HepG2 (cell line): ENCODE measurements around the gene TNFAIP1. TPM values are rescaled to one million over a fixed set of nuclear protein-coding genes. Genes with fewer than 3 reads are reported as not detected.

Experiments used
- ARNT ChIP-seq: fragments of 450-650 bp; IDR thresholded peaks from 2 replicates; pipeline ENCODE4 v1.6.1; 2017
- DDIT3 ChIP-seq: sonication (generic); formaldehyde crosslinking; IDR thresholded peaks from 2 replicates; pipeline ENCODE4 v1.4.0; 2020; ENCODE audit warnings: mild to moderate bottlenecking, missing genetic modification reagents
- ESRRA ChIP-seq: sonication (generic); formaldehyde crosslinking; IDR thresholded peaks from 2 replicates; pipeline ENCODE4 v1.5.1; 2020; ENCODE audit warnings: mild to moderate bottlenecking, low read depth, missing genetic modification reagents
- HNF4A ChIP-seq: sonication (generic); formaldehyde crosslinking; IDR thresholded peaks from 2 replicates; pipeline ENCODE4 v1.4.0; 2020; ENCODE audit warnings: missing genetic modification reagents
- HNF4G ChIP-seq, 2 experiments: sonication (generic) in 1 of 2; formaldehyde crosslinking in 1 of 2; IDR thresholded peaks; 2 replicates each; pipeline versions ENCODE4 v1.4.0 to v1.6.1; 2011 to 2020; ENCODE audit warnings: borderline replicate concordance in 2 of 2, low read depth in 2 of 2, mild to moderate bottlenecking in 2 of 2, low read length in 1 of 2, missing genetic modification reagents in 1 of 2, moderate library complexity in 1 of 2
- KLF15 ChIP-seq: sonication (generic); formaldehyde crosslinking; IDR thresholded peaks from 2 replicates; pipeline ENCODE4 v1.8.1; 2023; ENCODE audit warnings: borderline replicate concordance, mild to moderate bottlenecking, inconsistent platforms, missing genetic modification reagents, mixed read lengths
- MXD3 ChIP-seq: IDR thresholded peaks from 2 replicates; pipeline ENCODE4 v1.6.1; 2016; ENCODE audit warnings: mild to moderate bottlenecking, missing biosample characterization, missing genetic modification reagents
- MYNN ChIP-seq: sonication (generic); formaldehyde crosslinking; IDR thresholded peaks from 2 replicates; pipeline ENCODE4 v1.4.0; 2020; ENCODE audit warnings: mild to moderate bottlenecking, low read depth, missing genetic modification reagents
- NCOA2 ChIP-seq: sonication (generic); formaldehyde crosslinking; IDR thresholded peaks from 2 replicates; pipeline ENCODE4 v1.8.0; 2022; ENCODE audit warnings: inconsistent platforms
- NFRKB ChIP-seq: fragments of 450-650 bp; IDR thresholded peaks from 2 replicates; pipeline ENCODE4 v1.6.1; 2017
- NRL ChIP-seq: sonication (generic); formaldehyde crosslinking; IDR thresholded peaks from 2 replicates; pipeline ENCODE4 v1.5.0; 2020; ENCODE audit warnings: missing genetic modification reagents, mild to moderate bottlenecking, moderate library complexity, borderline replicate concordance
- PHF5A ChIP-seq: IDR thresholded peaks from one replicate; pipeline ENCODE4 v1.6.1; 2018; ENCODE audit warnings: low read depth, missing genetic modification reagents; ENCODE audit not compliant: unreplicated experiment
- PHF8 ChIP-seq: sonication (generic); formaldehyde crosslinking; IDR thresholded peaks from 2 replicates; pipeline ENCODE4 v1.5.0; 2020; ENCODE audit warnings: missing genetic modification reagents
- POGK ChIP-seq: sonication (generic); formaldehyde crosslinking; conservative IDR thresholded peaks from 2 replicates; pipeline ENCODE4 v1.8.0; 2022; ENCODE audit warnings: mild to moderate bottlenecking, moderate library complexity, missing genetic modification reagents
- ZBTB2 ChIP-seq: sonication (generic); formaldehyde crosslinking; IDR thresholded peaks from 2 replicates; pipeline ENCODE4 v1.8.0; 2022; ENCODE audit warnings: low read depth, missing genetic modification reagents
- ZBTB34 ChIP-seq: sonication (generic); formaldehyde crosslinking; IDR thresholded peaks from 2 replicates; pipeline ENCODE4 v1.8.0; 2022; ENCODE audit warnings: mild to moderate bottlenecking, missing genetic modification reagents
- ZBTB8A ChIP-seq: sonication (generic); formaldehyde crosslinking; IDR thresholded peaks from 2 replicates; pipeline ENCODE4 v1.4.0; 2020; ENCODE audit warnings: mild to moderate bottlenecking, low read depth, missing genetic modification reagents, borderline replicate concordance
- ZNF138 ChIP-seq: sonication (generic); formaldehyde crosslinking; IDR thresholded peaks from 2 replicates; pipeline ENCODE4 v1.5.0; 2020; ENCODE audit warnings: mild to moderate bottlenecking, low read depth, missing genetic modification reagents
- ZNF235 ChIP-seq: sonication (generic); formaldehyde crosslinking; IDR thresholded peaks from 2 replicates; pipeline ENCODE4 v1.8.1; 2023; ENCODE audit warnings: mild to moderate bottlenecking, missing genetic modification reagents, borderline replicate concordance
- ZNF24 ChIP-seq: fragments of 450-650 bp; IDR thresholded peaks from 2 replicates; pipeline ENCODE4 v1.6.1; 2017; ENCODE audit warnings: antibody characterized with exemption, mild to moderate bottlenecking
- ZNF292 ChIP-seq: sonication (generic); formaldehyde crosslinking; IDR thresholded peaks from 2 replicates; pipeline ENCODE4 v1.8.1; 2022; ENCODE audit warnings: mild to moderate bottlenecking, low read depth, missing genetic modification reagents, borderline replicate concordance
- ZNF816 ChIP-seq: sonication (generic); formaldehyde crosslinking; IDR thresholded peaks from 2 replicates; pipeline ENCODE4 v1.8.0; 2022; ENCODE audit warnings: missing genetic modification reagents, mild to moderate bottlenecking, borderline replicate concordance
- ZSCAN22 ChIP-seq: sonication (generic); formaldehyde crosslinking; IDR thresholded peaks from 2 replicates; pipeline ENCODE4 v1.4.0; 2020; ENCODE audit warnings: mild to moderate bottlenecking, missing genetic modification reagents
- polyA plus RNA-seq, 8 experiments: library from polyadenylated mRNA; depleted of rRNA in 3 of 8; stranded (reverse) in 7 of 8; unstranded in 1 of 8; fragments of >200 nt; fragmentation: Illumina TruSeq in 4 of 8; extraction: Trizol in 4 of 8; gene quantifications; 2 replicates each; pipeline versions ENCODE4 v1.2.1 to v1.2.3, GENCODE V29; 2011 to 2016; ENCODE audit warnings: low read depth in 4 of 8, missing spikeins in 1 of 8, mixed read lengths in 1 of 8; ENCODE audit not compliant: insufficient read depth in 1 of 8
- total RNA-seq, 5 experiments: library from RNA; depleted of rRNA; stranded (reverse); fragments of >200 nt; fragmentation: Illumina TruSeq; extraction: Trizol; gene quantifications; 2 replicates each; pipeline ENCODE4 v1.2.3, GENCODE V29; 2016; ENCODE audit warnings: low read depth in 1 of 5

TNFAIP1 gene
- total and polyA plus RNA-seq, 2 of the 13 experiments (the other 11 are each of a cell fraction or from before 2014, with no cell fraction given), result 17.5 to 40.6 TPM

GRCh38 chr17:28368306-28368831, 32.8 kb downstream of the TNFAIP1 start (continued):
- TF ChIP-seq ZBTB2 (CRISPR knock-in tag) (peak; percentile 43; the same call in 1 of the 2 replicates), MXD3 (no peak), POGK (CRISPR knock-in tag) (0 out of 2 replicates have a peak, but pooled peaks have one; percentile 31), HNF4G (IDR thresholded peaks at IDR 0.05; ENCODE audit: borderline replicate concordance, low read depth, low read length) (peak; percentile 100), HNF4G (CRISPR knock-in tag; IDR thresholded peaks at IDR 0.05; ENCODE audit: borderline replicate concordance, low read depth) (peak; percentile 99), ZBTB8A (no peak), ZSCAN22 (no peak), ARNT (no peak), NRL (no peak), PHF5A (peak; percentile 85), ZNF24 (no peak), MYNN (no peak), ZNF292 (peak; percentile 39; the same call in 1 of the 2 replicates), KLF15 (no peak; the same call in 1 of the 2 replicates), ESRRA (CRISPR knock-in tag) (peak; percentile 95), DDIT3 (CRISPR knock-in tag) (no peak), HNF4A (CRISPR knock-in tag) (peak; percentile 99), ZNF235 (CRISPR knock-in tag) (no peak), ZNF138 (CRISPR knock-in tag) (no peak), ZBTB34 (CRISPR knock-in tag) (peak; percentile 97), NFRKB (no peak), ZNF816 (CRISPR knock-in tag) (no peak), PHF8 (CRISPR knock-in tag) (no peak), NCOA2 (peak; percentile 91)
